Measurements from ENCODE around the gene ADAMTS12.
"Not testable (repeated sequence)": the region's sequence is repeated elsewhere in the genome, so short reads cannot be mapped to it uniquely, and the experiment has no call there.

Gene ADAMTS12

DNA sequence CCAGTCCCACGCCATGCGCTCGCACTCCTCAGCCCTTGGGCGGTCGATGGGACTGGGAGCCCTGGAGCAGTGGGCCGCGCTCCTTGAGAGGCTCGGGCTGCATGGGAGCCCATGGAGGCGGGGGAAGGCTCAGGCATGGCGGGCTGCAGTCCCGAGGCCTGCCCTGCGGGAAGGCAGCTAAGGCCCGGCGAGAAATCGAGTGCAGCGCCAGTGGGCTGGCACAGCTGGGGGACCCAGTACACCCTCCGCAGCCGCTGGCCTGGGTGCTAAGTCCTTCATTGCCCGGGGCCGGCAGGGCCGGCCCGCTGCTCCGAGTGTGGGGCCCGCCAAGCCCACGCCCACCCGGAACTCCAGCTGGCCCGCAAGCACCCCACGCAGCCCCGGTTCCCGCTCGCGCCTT lies 376.4 kb downstream of the ADAMTS12 start:
- DNase-seq: not testable (repeated sequence)

DNA sequence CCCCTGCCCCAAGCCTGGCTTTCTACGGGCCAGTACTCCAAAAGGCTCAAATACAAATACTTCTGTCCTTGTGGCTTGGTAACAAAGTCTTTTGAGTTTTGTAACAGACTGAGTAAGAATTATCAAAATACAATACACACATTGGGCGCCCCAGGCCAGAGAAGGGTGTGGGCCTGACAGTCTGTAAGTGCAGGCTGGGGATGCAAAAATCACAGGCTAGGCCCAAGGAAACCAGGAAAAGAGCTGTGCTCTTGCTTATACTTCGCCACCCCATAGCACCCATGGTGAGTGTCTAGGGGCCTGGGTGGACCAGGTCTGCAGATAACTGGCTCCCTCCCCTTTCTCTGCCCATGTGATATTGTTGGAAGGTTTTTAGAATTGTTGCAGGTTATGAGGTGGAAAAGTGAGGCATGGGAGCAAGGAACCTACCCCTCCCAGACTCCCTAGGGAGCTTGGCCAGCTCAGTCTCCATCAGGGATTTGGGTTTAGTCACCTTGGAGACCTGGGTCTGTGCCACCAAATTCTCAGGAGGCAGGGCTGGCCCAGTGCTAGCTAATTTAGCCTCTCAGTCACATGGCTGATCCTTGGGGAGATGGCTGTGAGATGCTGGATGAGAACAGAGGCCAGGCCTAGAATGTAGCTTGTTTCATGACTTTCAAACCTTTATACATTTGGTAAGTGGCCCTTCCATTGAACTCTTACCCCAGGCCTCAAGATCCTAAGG lies 378.2 kb downstream of the ADAMTS12 start:
- DNase-seq: no peak

DNA sequence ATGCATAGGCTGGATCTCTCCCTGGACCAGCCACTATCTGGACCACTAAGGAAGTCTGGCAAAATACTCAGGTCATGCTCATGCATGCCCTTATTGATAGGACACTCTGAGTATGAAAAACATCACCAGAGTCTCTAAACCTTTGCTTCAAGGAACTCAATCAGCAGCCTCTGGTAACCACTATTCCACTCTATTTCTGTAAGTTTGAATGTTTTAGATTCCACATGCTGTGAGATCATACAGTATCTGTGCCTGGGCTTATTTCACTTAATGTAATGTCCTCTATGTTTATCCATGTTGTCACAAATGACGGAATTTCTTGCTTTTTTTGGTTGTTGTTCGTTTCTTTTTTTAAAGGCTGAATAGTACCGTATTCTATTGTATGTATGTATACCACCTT lies 382.8 kb downstream of the ADAMTS12 start:
- no peak for DNase-seq

DNA sequence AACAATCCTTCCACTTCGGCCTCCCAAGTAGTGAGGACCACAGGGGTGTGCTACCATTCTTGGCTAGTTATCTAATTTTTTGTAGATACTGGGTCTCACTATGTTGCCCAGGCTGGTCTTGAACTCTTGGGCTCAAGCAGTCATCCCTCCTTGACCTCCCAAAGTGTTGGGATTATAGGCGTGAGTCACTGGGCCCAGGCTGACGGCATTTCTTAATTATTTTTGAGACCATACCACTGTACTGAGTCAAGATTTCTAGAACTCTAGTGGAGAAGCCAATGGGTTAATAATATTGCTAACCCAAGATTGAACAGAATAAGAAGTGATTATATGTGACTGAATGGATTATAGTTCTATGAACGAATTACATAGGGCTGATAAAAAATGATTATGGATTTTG lies 384.4 kb downstream of the ADAMTS12 start:
- no peak for DNase-seq

DNA sequence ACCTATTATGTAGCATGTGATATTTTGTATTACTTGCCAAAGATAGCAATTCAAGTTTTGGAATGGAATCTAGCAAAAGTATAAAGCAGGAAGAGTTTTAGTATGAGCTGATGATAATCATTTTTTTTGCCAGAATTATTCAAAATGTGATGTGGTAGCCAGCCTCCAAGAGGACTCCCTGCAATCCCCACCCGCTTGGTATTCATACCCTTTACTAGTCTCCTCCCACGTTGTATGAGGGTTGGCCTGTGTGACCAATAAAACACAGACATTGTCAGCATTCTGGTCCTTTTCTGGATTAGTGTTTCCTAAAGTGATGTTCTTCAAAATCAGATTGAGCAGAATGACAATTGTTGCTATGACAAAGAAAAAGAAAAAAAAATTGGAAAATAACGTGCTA lies 387.2 kb downstream of the ADAMTS12 start:
- no peak for DNase-seq

DNA sequence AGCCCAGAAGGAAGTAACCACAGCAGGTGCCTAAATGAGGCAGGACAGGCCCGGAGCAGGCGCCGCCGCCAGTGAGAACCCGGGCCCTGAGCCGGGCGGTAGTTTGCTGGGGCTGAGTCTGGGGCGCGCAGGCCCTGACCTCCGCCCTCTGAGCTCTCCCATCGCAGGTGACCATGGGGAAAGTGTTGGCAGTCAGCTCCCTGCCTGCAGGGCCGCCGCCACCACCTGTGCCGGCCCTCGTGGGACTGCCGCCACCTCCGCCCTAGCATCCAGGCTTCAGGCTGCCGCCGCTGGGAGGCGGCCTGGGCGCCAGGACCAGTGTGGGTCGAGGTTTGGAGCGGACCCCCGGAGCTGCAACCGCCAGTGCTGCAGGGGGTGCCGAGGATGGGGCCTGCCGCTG lies 389.9 kb downstream of the ADAMTS12 start:
- DNase-seq: no peak

DNA sequence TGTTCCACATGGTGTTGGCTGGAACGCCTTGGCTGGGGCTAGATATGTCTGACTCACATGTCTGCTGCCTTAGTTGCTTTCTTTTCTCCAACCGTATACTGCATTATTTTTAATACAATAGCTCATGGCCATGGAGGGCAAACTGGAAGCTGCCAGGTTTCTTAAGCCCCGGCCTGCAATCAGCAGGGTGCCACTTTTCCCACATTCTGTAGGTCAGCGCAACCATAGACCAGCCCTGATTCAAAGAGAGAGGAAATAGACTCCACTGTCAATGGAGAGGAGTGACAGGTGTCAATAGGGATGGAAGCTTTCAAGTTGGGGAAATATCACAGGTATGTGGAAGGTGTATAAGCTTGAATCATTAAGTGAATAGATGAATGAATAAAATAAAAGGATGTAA lies 390.5 kb downstream of the ADAMTS12 start:
- DNase-seq: no peak

DNA sequence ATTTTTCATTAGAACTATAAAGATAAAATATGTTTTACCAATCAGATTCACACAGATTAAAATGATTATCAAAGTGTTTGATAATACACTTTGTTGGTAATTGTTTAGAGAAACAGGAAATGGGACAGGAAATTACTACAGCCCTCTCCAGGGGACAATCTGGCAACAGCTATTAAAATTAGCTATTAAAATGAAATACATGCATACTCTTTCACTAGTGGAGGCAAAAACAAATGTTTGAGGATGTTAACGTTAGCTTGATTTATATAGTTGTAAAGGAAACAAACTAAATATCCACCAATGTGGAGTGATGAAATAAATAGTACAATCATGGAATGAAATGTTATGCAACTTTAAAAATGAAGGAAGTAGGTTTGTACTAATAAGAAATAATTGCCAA lies 397.3 kb downstream of the ADAMTS12 start:
- DNase-seq: no peak

DNA sequence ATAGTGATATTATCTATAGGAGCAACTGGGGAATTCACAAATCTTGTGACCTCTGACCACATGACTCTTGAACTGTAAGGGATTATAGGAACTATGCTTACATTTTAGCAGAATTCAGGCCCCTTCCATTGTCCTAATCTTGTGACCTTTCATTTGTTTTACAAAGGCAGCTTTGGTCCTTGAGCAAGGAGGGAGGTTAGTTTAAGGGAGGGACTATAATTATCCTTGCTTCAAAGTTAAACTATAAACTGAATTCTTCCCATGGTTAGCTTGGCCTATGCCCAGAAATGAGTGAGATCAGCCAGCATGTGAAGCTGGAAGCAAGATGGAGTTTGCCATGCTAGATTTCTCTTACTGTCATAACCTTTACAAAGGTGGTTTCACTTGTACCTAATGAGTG lies 399.8 kb downstream of the ADAMTS12 start:
- DNase-seq: no peak

DNA sequence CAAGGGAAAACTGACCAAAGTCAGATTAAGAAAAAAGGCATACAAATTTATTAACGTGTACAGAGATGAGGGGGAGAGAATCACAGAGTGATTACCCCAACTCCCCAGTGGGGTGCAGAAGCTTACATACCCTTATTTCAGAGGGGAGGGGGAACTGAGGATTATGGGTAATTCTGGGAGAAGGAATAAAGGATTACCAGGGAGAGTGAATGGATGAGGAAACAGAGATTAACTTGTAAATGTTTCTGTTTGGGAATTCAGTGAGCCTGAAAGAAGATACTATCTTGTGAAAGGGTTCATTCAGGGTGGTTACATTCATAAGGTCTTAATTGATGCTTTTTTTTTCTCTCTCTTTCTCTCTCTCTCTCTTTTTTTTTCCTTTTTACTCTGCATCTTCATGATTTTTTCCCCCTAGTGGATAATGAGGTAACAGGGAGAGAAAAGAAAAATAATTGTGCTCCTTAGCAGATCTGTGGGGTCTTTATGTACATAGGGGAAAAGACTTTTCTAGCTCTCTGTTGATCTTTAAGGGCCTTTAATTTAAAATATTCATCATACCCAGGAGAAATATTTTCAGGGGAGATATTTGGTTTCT lies 401.6 kb downstream of the ADAMTS12 start:
- no peak for DNase-seq

DNA sequence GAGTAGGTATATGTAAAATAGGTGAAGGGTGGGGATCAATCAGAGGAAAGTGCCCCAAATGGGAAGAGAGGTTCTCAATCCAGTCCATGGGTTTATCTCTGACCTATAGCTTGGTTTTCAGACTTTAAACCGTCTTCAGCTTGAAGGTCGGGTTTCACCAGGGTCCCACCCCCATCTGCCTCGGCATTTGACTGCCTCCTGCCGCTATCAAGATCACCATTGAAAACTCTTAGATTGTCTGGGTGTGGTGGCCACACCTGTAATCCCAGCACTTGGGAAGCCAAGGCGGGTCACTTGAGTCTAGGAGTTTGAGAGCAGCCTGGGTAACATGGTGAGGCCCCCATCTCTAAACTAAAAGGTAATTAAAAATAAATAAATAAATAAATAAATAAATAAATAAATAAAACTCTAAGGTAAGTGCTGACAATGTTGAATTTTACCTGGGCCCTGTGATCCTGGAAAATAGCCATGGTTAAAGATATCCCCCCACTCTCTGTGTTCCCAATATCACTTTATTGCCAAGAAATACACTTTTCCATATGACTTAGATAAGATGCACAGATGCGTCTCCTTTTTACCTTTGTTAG lies 402.2 kb downstream of the ADAMTS12 start:
- DNase-seq: no peak

DNA sequence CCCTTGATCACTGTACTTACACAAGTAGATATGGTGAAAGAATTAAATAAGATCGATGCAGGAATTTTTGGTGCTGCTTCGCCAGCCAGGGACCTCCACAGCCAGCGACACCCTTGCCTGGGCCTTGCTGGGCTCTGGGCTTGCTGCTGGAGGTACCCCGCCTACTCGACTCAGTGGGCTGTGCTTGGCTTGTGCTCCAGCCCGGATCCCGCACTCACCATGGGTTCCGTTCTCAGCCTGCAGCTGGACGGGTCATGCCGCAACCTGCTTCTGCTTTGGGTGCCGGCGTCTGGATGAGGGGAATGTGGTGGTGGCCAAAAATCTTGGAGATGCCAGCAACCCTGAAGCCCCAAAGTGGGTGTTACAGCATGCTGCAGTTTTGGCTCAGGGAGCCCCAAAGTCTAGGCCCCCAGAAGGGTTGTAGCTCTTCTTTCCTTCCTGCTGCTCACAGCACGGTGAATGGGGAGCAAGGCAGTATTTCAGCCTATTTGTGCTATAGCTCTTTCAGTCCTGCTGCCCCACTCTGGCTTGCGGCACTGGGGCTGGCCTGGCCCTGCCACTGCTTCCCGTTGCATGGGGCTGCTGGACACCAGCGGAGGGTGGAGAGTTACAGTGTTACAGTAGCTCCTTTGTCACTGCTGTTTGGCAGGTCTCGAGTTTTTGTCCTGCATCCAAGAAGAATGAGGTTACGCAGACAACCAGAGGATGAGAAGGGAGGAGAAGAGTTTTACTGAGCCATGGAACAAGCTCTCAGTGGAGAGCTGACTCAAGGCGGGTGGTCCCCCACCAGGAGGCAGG lies 403.0 kb downstream of the ADAMTS12 start:
- DNase-seq: no peak

DNA sequence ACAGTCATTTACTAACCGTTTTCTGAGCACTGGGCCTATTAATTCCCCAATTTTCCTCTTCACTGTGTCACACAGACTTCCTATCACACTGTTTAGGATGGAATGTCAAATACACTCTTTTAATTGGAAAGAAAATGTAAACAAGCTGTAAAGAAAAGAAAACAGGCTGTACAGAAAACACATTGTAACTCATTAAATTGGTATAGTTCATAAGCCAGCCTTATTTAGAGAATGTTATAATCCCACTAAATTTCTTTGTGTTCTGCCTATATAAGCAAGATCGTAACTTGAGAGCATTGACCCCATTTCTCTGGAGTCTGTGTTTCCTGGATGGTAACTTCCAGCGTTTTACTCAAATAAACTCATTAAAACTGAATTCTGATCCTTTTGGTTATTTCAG lies 404.6 kb downstream of the ADAMTS12 start:
- DNase-seq: no peak

DNA sequence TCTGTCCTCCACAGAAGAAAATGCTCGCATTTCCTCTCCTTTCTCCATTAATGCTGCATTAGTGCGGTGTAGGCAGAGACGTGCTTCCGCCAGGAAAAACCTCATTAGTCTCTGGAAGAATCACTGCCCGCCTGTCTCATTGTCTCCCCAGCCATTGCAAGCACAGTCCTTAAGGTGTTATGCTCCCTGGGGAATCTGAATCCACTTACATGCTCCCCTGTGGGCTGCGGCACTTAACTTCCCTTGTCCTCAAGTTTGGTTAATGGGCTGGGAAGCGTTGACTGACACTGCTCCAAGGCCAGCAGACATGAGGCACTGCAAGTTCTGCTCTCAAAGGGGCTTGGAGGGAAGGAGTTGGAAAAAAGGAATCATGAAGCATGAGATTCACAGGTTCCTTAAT lies 409.5 kb downstream of the ADAMTS12 start:
- DNase-seq: no peak

DNA sequence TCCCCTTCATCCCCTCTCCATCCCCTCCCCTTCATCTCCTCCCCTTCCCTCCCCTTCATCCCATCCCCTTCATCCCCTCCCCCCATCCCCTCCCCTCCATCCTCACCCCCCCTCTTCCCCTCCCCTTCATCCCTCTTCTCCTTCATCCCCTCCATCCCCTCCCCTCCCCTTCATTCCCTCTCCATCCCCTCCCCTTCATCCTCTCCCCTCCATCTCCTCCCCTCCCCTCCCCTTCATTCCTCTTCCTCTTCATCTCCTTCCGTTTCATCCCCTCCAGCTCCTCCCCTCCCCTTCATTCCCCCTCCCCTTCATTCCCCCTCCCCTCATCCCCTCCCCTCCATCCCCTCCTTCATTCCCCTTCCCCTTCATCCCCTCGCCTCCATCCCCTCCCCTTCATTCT lies 410.9 kb downstream of the ADAMTS12 start:
- no peak for DNase-seq

DNA sequence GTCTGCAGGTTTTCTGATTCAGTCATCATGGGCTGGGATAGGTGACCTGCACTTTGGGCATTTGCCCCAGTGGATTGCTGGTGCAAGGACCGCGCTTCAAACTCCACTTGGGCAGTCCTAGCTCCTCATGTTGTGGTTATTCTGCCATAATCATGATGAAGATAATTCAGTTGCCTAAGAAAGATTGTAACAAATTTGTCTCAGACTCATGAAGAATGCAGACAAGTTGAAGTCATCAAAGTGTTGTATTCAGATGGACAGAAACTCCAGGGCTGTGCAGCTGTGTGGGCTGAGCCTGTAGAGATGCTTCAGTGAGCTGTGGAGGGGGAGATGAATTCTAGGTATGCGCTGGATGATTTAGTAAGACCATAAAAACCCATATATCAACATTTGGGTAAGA lies 412.5 kb downstream of the ADAMTS12 start:
- no peak for DNase-seq

DNA sequence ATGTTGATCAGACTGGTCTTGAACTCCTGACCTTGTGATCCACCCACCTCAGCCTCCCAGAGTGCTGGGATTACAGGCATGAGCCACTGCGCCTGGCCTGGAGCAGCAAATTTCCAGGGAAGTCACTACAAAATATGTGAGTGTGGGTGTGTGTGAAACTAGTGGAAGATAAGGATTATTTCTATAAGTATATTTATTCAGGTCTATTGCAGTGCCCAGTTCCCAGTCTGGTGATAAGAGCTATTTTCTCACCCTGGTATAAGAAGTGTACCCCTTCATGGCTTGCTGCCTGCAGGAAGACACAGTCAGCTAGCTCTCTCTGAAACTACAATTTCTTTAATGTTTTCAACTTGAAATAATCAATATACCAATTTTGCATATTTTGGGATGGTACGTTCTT lies 414.0 kb downstream of the ADAMTS12 start:
- no peak for DNase-seq

DNA sequence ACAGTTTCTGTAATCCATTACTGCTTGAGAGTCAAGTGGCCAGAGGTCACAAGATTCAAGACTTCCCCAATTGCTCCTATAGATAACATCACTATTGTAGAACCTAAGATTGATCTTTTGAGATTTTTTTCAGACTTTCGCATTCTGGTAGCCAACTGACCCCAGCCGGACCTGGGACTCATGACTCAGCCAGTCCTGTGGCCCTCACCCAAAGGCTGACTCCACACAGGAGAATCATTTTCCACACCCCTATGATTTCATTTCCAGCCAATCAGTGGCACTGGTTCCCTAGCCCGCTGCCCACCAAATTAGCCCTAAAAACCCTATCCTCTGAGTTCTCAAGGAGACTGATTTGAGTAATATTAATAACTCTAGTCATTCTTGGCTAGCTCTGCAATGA lies 414.8 kb downstream of the ADAMTS12 start:
- no peak for DNase-seq

DNA sequence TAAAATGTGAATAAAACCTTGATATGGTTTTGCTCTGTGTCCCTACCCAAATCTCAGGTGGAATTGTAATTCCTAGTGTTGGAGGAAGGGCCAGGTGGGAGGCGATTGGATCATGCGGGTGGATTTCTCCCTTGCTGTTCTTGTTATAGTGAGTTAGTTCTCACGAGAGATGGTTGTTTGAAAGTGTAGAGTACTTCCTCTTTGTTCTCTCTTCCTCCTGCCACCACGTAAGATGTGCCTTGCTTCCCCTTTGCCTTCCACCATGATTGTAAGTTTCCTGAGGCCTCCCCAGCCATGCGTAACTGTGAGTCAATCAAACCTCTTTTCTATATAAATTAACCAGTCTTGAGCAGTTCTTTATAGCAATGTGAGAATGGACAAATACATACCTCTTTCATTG lies 416.1 kb downstream of the ADAMTS12 start:
- DNase-seq: no peak

DNA sequence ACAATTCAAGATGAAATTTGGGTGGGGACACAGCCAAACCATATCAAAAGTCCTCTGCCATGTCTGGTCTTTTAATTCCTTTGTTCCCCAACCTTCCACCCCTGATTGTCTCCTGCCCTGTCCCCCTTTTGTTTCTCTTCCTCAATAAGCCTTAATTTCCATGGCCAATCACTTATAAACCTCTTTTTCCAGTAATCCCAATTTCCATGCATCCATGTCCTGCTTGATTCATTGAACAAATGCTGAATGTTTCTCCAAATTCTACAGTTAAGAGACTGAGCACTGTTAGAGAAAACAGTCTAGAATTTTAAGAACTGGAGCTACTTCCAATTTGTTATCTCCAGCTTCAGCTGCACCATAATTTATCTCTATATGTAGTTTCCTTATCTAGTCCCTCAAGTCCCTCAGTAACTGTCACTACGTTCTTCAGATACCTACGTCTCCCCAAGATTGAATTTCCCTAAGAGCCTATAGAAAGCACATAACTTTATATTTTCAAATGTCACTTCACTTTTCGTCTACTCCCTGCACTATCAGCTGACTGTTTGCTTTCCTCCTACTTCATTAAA lies 416.8 kb downstream of the ADAMTS12 start:
- no peak for DNase-seq

DNA sequence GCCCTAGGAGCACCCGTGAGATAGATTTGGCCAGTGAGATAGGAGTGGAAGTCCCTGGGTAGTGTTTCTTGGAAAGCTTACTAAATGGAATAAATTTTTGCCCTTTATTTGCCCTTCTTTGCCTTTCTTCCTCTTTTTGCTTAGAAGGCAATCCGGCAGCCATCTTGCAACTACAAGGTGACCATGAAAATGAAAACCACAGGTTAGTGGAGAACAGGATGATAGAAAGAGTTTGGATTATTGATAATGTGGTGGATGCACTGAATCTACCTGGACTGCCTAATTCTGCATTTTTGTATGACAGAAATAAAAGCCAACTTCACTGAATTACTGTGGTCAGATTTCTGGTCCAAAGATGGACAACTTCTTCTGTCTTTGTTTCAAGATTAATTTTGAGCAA lies 417.8 kb downstream of the ADAMTS12 start:
- DNase-seq: no peak
